HG02970 (cell line): ENCODE measurements around the gene KIF13A.
"Not testable (repeated sequence)": the region's sequence is repeated elsewhere in the genome, so short reads cannot be mapped to it uniquely, and the experiment has no call there.

Experiments
- ATAC-seq: cut with Tn5 transposase; IDR thresholded peaks from one replicate; pipeline ENCODE4 v1.9.1; 2021; ENCODE audit warnings: mild to moderate bottlenecking, moderate library complexity, moderate number of reproducible peaks; ENCODE audit not compliant: unreplicated experiment, low FRiP score

Gene KIF13A

GRCh38 chr6:17987447-17987696 lies at the start of gene KIF13A:
KIF13A (minus strand) TSS chr6:17987635; CDS start chr6:17987463, 172 bp downstream.
- no peak for ATAC-seq

GRCh38 chr6:18036781-18037180 lies 49.3 kb upstream of the KIF13A start:
- no peak for ATAC-seq

- ATAC-seq: no peak
Measured at GRCh38 chr6:18035330-18035854, 48.0 kb upstream of the KIF13A start.

GRCh38 chr6:18034798-18035202 lies 47.4 kb upstream of the KIF13A start:
- no peak for ATAC-seq

- no peak for ATAC-seq
Measured at GRCh38 chr6:18031680-18032256, 44.3 kb upstream of the KIF13A start.

- ATAC-seq: no peak
Measured at GRCh38 chr6:18031189-18031588, 43.8 kb upstream of the KIF13A start.

GRCh38 chr6:18028332-18028731 lies 40.9 kb upstream of the KIF13A start:
- ATAC-seq: no peak

- ATAC-seq: no peak
Measured at GRCh38 chr6:18025596-18025995, 38.2 kb upstream of the KIF13A start.

- ATAC-seq: no peak
Measured at GRCh38 chr6:18024876-18025275, 37.4 kb upstream of the KIF13A start.

GRCh38 chr6:18023891-18024290 lies 36.5 kb upstream of the KIF13A start:
- no peak for ATAC-seq

- no peak for ATAC-seq
Measured at GRCh38 chr6:18022398-18023231, 35.2 kb upstream of the KIF13A start.

- ATAC-seq: no peak
Measured at GRCh38 chr6:18021166-18021850, 33.9 kb upstream of the KIF13A start.

GRCh38 chr6:18020545-18020944 lies 33.1 kb upstream of the KIF13A start:
- ATAC-seq: not testable (repeated sequence)

GRCh38 chr6:18019539-18020534 lies 32.4 kb upstream of the KIF13A start:
- no peak for ATAC-seq

GRCh38 chr6:18019133-18019532 lies 31.7 kb upstream of the KIF13A start:
- not testable (repeated sequence) for ATAC-seq

GRCh38 chr6:18016698-18017097 lies 29.3 kb upstream of the KIF13A start:
- no peak for ATAC-seq

GRCh38 chr6:18016133-18016532 lies 28.7 kb upstream of the KIF13A start:
- no peak for ATAC-seq

GRCh38 chr6:18011287-18011686 lies 23.9 kb upstream of the KIF13A start:
- no peak for ATAC-seq

GRCh38 chr6:18010540-18010939 lies 23.1 kb upstream of the KIF13A start:
- ATAC-seq: not testable (repeated sequence)

- ATAC-seq: no peak
Measured at GRCh38 chr6:18004256-18004985, 17.0 kb upstream of the KIF13A start.
